Measurements from ENCODE around the gene NCK2. TPM values are rescaled to one million over a fixed set of nuclear protein-coding genes. Genes with fewer than 3 reads are reported as not detected.

Gene NCK2
- polyA plus RNA-seq, 2 of the 4 experiments (the other 2 are of a cell fraction): 17.1 to 17.8 TPM

GRCh38 chr2:105827351-105828096 lies 82.8 kb downstream of the NCK2 start:
- Histone ChIP-seq H3K4me2 (no peak overlapping the region), H3K27ac (no peak overlapping the region), H3K4me3 (no peak overlapping the region), H3K9me3 (0 out of 3 replicates have a peak, but pooled peaks cover 4% of the 10 kb centered on the region), H3K4me1 (no peaks in the 10 kb centered on the region)
- no peak for TF ChIP-seq CHD2 (IDR thresholded peaks at IDR 0.05; ENCODE audit: low read length, partially characterized antibody)
- no peak for TF ChIP-seq EHMT2 (IDR thresholded peaks at IDR 0.05; ENCODE audit: low read depth)
- no peak for TF ChIP-seq CBX8 (IDR thresholded peaks at IDR 0.05)
- no peak for TF ChIP-seq CEBPB (IDR thresholded peaks at IDR 0.05)
- no peak for TF ChIP-seq MAFK (IDR thresholded peaks at IDR 0.05; ENCODE audit: partially characterized antibody)
- TF ChIP-seq ZC3H11A (IDR thresholded peaks at IDR 0.05): no peak
- TF ChIP-seq PHF8 (IDR thresholded peaks at IDR 0.05; ENCODE audit: borderline replicate concordance, low read depth): no peak
- TF ChIP-seq FOSB (CRISPR knock-in tag; IDR thresholded peaks at IDR 0.05): no peak
- no peak for TF ChIP-seq SREBF2 (IDR thresholded peaks at IDR 0.05)
- no peak for TF ChIP-seq E2F6 (IDR thresholded peaks at IDR 0.05; ENCODE audit: borderline replicate concordance, low read depth)
- TF ChIP-seq NR3C1 (IDR thresholded peaks at IDR 0.05): no peak
- no peak for TF ChIP-seq EHF (CRISPR knock-in tag; IDR thresholded peaks at IDR 0.05)
- TF ChIP-seq, protein P1, sequence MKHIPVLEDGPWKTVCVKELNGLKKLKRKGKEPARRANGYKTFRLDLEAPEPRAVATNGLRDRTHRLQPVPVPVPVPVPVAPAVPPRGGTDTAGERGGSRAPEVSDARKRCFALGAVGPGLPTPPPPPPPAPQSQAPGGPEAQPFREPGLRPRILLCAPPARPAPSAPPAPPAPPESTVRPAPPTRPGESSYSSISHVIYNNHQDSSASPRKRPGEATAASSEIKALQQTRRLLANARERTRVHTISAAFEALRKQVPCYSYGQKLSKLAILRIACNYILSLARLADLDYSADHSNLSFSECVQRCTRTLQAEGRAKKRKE (CRISPR knock-in tag; IDR thresholded peaks at IDR 0.05; ENCODE audit: low read depth): no peak
- TF ChIP-seq TFCP2L1 (CRISPR knock-in tag; IDR thresholded peaks at IDR 0.05): no peak
- no peak for FAIRE-seq
- CTCF ChIA-PET: no interaction called here
- 90% methylated on average over 1 of the region's 1 CpG for WGBS (ENCODE audit: missing lambda C conversion rate)
- POLR2A ChIA-PET: no interaction called here
- DNase-seq (ENCODE audit: low read depth in 1 of 2, low spot score in 1 of 2): no peak
- ATAC-seq: no peak

DNA sequence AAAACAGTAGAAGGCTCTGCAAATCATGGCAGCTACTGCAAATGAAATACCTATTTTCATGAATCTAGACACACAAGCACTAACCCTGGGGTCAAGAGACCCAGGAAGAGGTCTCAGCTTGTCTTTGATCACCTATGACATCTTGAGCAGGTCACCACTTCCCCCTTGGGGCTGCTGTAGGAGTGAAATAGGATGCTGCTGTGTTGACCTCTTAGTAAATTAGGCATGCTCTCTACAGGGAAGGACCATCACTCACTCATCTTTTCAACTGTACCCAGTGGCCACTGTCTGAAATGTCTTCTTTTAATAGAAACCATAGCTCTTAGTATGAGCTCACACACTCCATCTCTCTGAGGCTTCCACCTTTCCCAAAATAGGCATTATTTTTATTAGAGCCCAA lies 83.8 kb downstream of the NCK2 start:
- CTCF ChIA-PET: interaction anchor here (0.9 kb wide), 1 partner anchor 10 kb away, joined by 4 read pairs; no protein-coding TSS in a partner anchor
- Histone ChIP-seq H3K4me2 (no peak overlapping the region), H3K4me1 (no peaks in the 10 kb centered on the region), H3K9me3 (0 out of 3 replicates have a peak, but pooled peaks cover 8% of the 10 kb centered on the region), H3K4me3 (no peak overlapping the region), H3K27ac (no peak overlapping the region)
- no peak for TF ChIP-seq KDM5A (IDR thresholded peaks at IDR 0.05)
- TF ChIP-seq ZFP36 (IDR thresholded peaks at IDR 0.05; ENCODE audit: borderline replicate concordance, partially characterized antibody): no peak
- no peak for TF ChIP-seq CBX2 (IDR thresholded peaks at IDR 0.05; ENCODE audit: borderline replicate concordance, low read depth)
- no peak for DNase-seq (ENCODE audit: low read depth in 1 of 2, low spot score in 1 of 2)
- POLR2A ChIA-PET: no interaction called here
- FAIRE-seq: no peak
- no peak for ATAC-seq

DNA sequence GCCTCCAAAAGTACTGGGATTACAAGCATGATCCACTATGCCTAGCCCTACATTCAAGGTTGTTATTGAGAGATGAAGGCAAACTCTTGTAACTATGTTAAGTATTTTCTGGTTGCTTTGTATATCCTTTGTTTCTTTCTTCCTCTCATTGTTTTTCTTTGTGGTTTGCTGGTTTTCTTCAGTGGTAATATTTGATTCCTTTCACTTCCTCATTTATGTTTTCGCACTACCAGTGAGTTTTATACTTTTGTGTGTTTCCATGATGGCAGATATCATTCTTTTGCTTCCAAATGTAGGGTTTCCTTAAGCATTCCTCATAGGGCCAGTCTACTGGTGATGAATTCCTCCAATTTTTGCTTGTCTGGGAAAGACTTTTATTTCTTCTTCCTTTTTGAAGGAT lies 90.2 kb downstream of the NCK2 start:
- DNase-seq (ENCODE audit: low read depth in 1 of 2, low spot score in 1 of 2): no peak
- Histone ChIP-seq H3K4me3 (no peak overlapping the region), H3K9me3 (peaks cover 22% of the 10 kb centered on the region; the same call in 1 of the 3 replicates), H3K4me1 (no peaks in the 10 kb centered on the region), H3K4me2 (no peak overlapping the region), H3K27ac (no peak overlapping the region)
- FAIRE-seq: no peak
- CTCF ChIA-PET: no interaction called here
- no peak for ATAC-seq
- WGBS (ENCODE audit: missing lambda C conversion rate): 90% methylated on average over 1 of the region's 1 CpG
- POLR2A ChIA-PET: no interaction called here
- TF ChIP-seq HOXB13 (CRISPR knock-in tag; IDR thresholded peaks at IDR 0.05; ENCODE audit: low read depth): no peak
- no peak for TF ChIP-seq MYC (IDR thresholded peaks at IDR 0.05; ENCODE audit: borderline replicate concordance, low read length)
- no peak for TF ChIP-seq RARB (CRISPR knock-in tag; IDR thresholded peaks at IDR 0.05)
- TF ChIP-seq HOXA7 (CRISPR knock-in tag; IDR thresholded peaks at IDR 0.05): no peak
- TF ChIP-seq, protein P2, sequence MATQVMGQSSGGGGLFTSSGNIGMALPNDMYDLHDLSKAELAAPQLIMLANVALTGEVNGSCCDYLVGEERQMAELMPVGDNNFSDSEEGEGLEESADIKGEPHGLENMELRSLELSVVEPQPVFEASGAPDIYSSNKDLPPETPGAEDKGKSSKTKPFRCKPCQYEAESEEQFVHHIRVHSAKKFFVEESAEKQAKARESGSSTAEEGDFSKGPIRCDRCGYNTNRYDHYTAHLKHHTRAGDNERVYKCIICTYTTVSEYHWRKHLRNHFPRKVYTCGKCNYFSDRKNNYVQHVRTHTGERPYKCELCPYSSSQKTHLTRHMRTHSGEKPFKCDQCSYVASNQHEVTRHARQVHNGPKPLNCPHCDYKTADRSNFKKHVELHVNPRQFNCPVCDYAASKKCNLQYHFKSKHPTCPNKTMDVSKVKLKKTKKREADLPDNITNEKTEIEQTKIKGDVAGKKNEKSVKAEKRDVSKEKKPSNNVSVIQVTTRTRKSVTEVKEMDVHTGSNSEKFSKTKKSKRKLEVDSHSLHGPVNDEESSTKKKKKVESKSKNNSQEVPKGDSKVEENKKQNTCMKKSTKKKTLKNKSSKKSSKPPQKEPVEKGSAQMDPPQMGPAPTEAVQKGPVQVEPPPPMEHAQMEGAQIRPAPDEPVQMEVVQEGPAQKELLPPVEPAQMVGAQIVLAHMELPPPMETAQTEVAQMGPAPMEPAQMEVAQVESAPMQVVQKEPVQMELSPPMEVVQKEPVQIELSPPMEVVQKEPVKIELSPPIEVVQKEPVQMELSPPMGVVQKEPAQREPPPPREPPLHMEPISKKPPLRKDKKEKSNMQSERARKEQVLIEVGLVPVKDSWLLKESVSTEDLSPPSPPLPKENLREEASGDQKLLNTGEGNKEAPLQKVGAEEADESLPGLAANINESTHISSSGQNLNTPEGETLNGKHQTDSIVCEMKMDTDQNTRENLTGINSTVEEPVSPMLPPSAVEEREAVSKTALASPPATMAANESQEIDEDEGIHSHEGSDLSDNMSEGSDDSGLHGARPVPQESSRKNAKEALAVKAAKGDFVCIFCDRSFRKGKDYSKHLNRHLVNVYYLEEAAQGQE (IDR thresholded peaks at IDR 0.05): no peak
- TF ChIP-seq SREBF2 (IDR thresholded peaks at IDR 0.05): no peak
- TF ChIP-seq RCOR1 (IDR thresholded peaks at IDR 0.05; ENCODE audit: low read depth, low read length): no peak
- TF ChIP-seq HOXB5 (CRISPR knock-in tag; IDR thresholded peaks at IDR 0.05): no peak
- TF ChIP-seq FOSB (CRISPR knock-in tag; IDR thresholded peaks at IDR 0.05): no peak
- no peak for TF ChIP-seq JUNB (IDR thresholded peaks at IDR 0.05)
- no peak for TF ChIP-seq ESRRA (IDR thresholded peaks at IDR 0.05; ENCODE audit: borderline replicate concordance, low read length)
- no peak for TF ChIP-seq EHMT2 (IDR thresholded peaks at IDR 0.05; ENCODE audit: low read depth)
- no peak for TF ChIP-seq CHD4 (IDR thresholded peaks at IDR 0.05; ENCODE audit: borderline replicate concordance)
- TF ChIP-seq EHF (CRISPR knock-in tag; IDR thresholded peaks at IDR 0.05): no peak
- no peak for TF ChIP-seq ZC3H11A (IDR thresholded peaks at IDR 0.05)
- no peak for TF ChIP-seq NR3C1 (IDR thresholded peaks at IDR 0.05)
- no peak for TF ChIP-seq RAD21 (conservative IDR thresholded peaks at IDR 0.05 in 1 of 2, IDR thresholded peaks at IDR 0.05 in 1 of 2)

Measured in A549 (cell line).